8988T (cell line): ENCODE results near the gene OSBPL6.

Experiments used
- DNase-seq: peaks from one replicate; pipeline ENCODE4 v3.0.0; 2011

Gene OSBPL6

GRCh38 chr2:178277741-178278197, 83.5 kb downstream of the OSBPL6 start:
- no peak for DNase-seq

- no peak for DNase-seq
Measured at GRCh38 chr2:178279142-178279541, 84.8 kb downstream of the OSBPL6 start.

- no peak for DNase-seq
Measured at GRCh38 chr2:178279636-178280035, 85.3 kb downstream of the OSBPL6 start.

GRCh38 chr2:178280244-178280852, 86.0 kb downstream of the OSBPL6 start:
- DNase-seq = peak; percentile 15

GRCh38 chr2:178282075-178282815, 87.9 kb downstream of the OSBPL6 start:
- DNase-seq = no peak

- DNase-seq = no peak
Measured at GRCh38 chr2:178283341-178283918, 89.1 kb downstream of the OSBPL6 start.

- DNase-seq = no peak
Measured at GRCh38 chr2:178284613-178285286, 90.4 kb downstream of the OSBPL6 start.

- DNase-seq = no peak
Measured at GRCh38 chr2:178285287-178285615, 90.9 kb downstream of the OSBPL6 start.

GRCh38 chr2:178286636-178287035, 92.3 kb downstream of the OSBPL6 start:
- DNase-seq = no peak

GRCh38 chr2:178287652-178288344, 93.5 kb downstream of the OSBPL6 start:
- no peak for DNase-seq

GRCh38 chr2:178291703-178292102, 97.4 kb downstream of the OSBPL6 start:
- no peak for DNase-seq

- DNase-seq = no peak
Measured at GRCh38 chr2:178292586-178292985, 98.3 kb downstream of the OSBPL6 start.

- no peak for DNase-seq
Measured at GRCh38 chr2:178295115-178295514, 100.8 kb downstream of the OSBPL6 start.

- no peak for DNase-seq
Measured at GRCh38 chr2:178295906-178296305, 101.6 kb downstream of the OSBPL6 start.

GRCh38 chr2:178296394-178297090, 102.2 kb downstream of the OSBPL6 start:
- DNase-seq = no peak

- DNase-seq = no peak
Measured at GRCh38 chr2:178297091-178297411, 102.7 kb downstream of the OSBPL6 start.

- no peak for DNase-seq
Measured at GRCh38 chr2:178298785-178299212, 104.5 kb downstream of the OSBPL6 start.

- no peak for DNase-seq
Measured at GRCh38 chr2:178301649-178302238, 107.4 kb downstream of the OSBPL6 start.

GRCh38 chr2:178304333-178304732, 110.0 kb downstream of the OSBPL6 start:
- DNase-seq = no peak

GRCh38 chr2:178306352-178307073, 112.2 kb downstream of the OSBPL6 start:
- DNase-seq = no peak

- DNase-seq = no peak
Measured at GRCh38 chr2:178307650-178308049, 113.3 kb downstream of the OSBPL6 start.

GRCh38 chr2:178309541-178309940, 115.2 kb downstream of the OSBPL6 start:
- DNase-seq = no peak
